ENCODE measurements around the gene RNF32.

DNA sequence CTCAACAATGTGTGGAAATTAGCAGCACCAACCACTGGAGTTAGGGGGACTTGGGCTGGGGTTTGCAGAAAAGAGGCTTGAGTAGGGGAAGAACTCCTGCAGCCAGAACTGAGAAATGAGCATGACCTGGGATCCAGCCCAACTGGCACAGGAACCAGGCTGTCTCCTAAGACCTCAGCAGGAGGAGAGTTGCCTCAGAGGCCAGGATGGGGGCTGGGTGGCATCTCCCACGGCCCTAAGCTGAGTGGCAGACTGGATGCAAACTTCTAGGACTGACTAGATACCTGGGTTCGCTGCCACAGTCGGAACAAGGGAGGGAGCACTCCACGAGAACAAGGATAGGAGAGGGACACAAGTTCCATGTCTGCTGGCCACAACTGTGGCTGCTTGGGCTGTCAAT lies 62.6 kb downstream of the RNF32 start:
- TF ChIP-seq CTCF (IDR thresholded peaks at IDR 0.05; ENCODE audit: insufficient read depth, low read depth, low read length) (no peak), EZH2 (IDR thresholded peaks at IDR 0.05; ENCODE audit: insufficient read depth, low read length) (no peak)
